H9 (cell line): ENCODE data around the gene PTBP2. TPM values are rescaled to one million over a fixed set of nuclear protein-coding genes. Genes with fewer than 3 reads are reported as not detected.

Experiments used
- DNase-seq: peaks from one replicate; pipeline ENCODE4 v3.0.0-alpha.2; 2017
- H2AFZ ChIP-seq: one replicate; pipeline ENCODE4 v1.6.1; 2013; ENCODE audit warnings: mild to moderate bottlenecking, low read length, control low read depth, moderate library complexity
- H2AK5ac ChIP-seq: 2 replicates; pipeline ENCODE4 v1.6.1; 2013; ENCODE audit warnings: low read length, control low read depth, mixed read lengths; ENCODE audit not compliant: insufficient read length
- H2BK120ac ChIP-seq: one replicate; pipeline ENCODE4 v1.6.1; 2013; ENCODE audit warnings: low read depth, mild to moderate bottlenecking, low read length, control low read depth, inconsistent platforms; ENCODE audit not compliant: poor library complexity, severe bottlenecking
- H2BK12ac ChIP-seq: 2 replicates; pipeline ENCODE4 v1.6.1; 2013; ENCODE audit warnings: low read length, control low read depth, mixed read lengths, low read depth; ENCODE audit not compliant: insufficient read length
- H2BK15ac ChIP-seq: 2 replicates; pipeline ENCODE4 v1.6.1; 2013; ENCODE audit warnings: low read depth, low read length, control low read depth
- H2BK20ac ChIP-seq: one replicate; pipeline ENCODE4 v1.6.1; 2013; ENCODE audit warnings: low read depth, mild to moderate bottlenecking, low read length, control low read depth, inconsistent platforms; ENCODE audit not compliant: poor library complexity, severe bottlenecking
- H2BK5ac ChIP-seq: 2 replicates; pipeline ENCODE4 v1.6.1; 2013; ENCODE audit warnings: low read length, control low read depth, mixed read lengths; ENCODE audit not compliant: insufficient read length
- H3K14ac ChIP-seq: 2 replicates; pipeline ENCODE4 v1.6.1; 2013; ENCODE audit warnings: low read length, control low read depth; ENCODE audit not compliant: insufficient read depth
- H3K18ac ChIP-seq: 2 replicates; pipeline ENCODE4 v1.6.1; 2013; ENCODE audit warnings: low read depth, mild to moderate bottlenecking, mixed read lengths, low read length, control low read depth; ENCODE audit not compliant: insufficient read length
- H3K23ac ChIP-seq: 2 replicates; pipeline ENCODE4 v1.6.1; 2013; ENCODE audit warnings: low read length, control low read depth, mixed read lengths, low read depth; ENCODE audit not compliant: insufficient read length
- H3K23me2 ChIP-seq: 2 replicates; pipeline ENCODE4 v1.6.1; 2013; ENCODE audit warnings: low read depth, mild to moderate bottlenecking, mixed read lengths, low read length, control low read depth; ENCODE audit not compliant: insufficient read length, poor library complexity, severe bottlenecking
- H3K27ac ChIP-seq: 2 replicates; pipeline ENCODE4 v1.5.1; 2013; ENCODE audit warnings: low read length, control low read depth, mixed read lengths, low read depth; ENCODE audit not compliant: insufficient read length
- H3K27me3 ChIP-seq: 2 replicates; pipeline ENCODE4 v1.6.1; 2013; ENCODE audit warnings: low read length, control low read depth, inconsistent platforms; ENCODE audit not compliant: insufficient read depth
- H3K4ac ChIP-seq: 2 replicates; pipeline ENCODE4 v1.6.1; 2013; ENCODE audit warnings: low read depth, mild to moderate bottlenecking, control low read depth, inconsistent platforms, low read length, moderate library complexity
- H3K4me1 ChIP-seq: 2 replicates; pipeline ENCODE4 v1.6.1; 2013; ENCODE audit warnings: low read length, control low read depth, inconsistent platforms; ENCODE audit not compliant: insufficient read depth
- H3K4me2 ChIP-seq: 2 replicates; pipeline ENCODE4 v1.6.1; 2013; ENCODE audit warnings: low read length, control low read depth, mixed read lengths; ENCODE audit not compliant: insufficient read length, insufficient read depth
- H3K56ac ChIP-seq: 2 replicates; pipeline ENCODE4 v1.6.1; 2013; ENCODE audit warnings: low read depth, mild to moderate bottlenecking, mixed read lengths, low read length, control low read depth; ENCODE audit not compliant: insufficient read length
- H3K79me1 ChIP-seq: 2 replicates; pipeline ENCODE4 v1.6.1; 2013; ENCODE audit warnings: low read depth, mild to moderate bottlenecking, moderate library complexity, low read length, control low read depth, inconsistent platforms; ENCODE audit not compliant: insufficient read depth, poor library complexity, severe bottlenecking
- H3K79me2 ChIP-seq: 2 replicates; pipeline ENCODE4 v1.6.1; 2013; ENCODE audit warnings: low read length, control low read depth, inconsistent platforms; ENCODE audit not compliant: insufficient read depth
- H3K9ac ChIP-seq: 2 replicates; pipeline ENCODE4 v1.6.1; 2013; ENCODE audit warnings: low read length, control low read depth, mixed read lengths; ENCODE audit not compliant: insufficient read length; ENCODE audit errors: extremely low read depth
- H3K9me3 ChIP-seq: one replicate; pipeline ENCODE4 v1.6.1; 2013; ENCODE audit warnings: low read depth, low read length, inconsistent platforms; ENCODE audit not compliant: control insufficient read depth
- H3T11ph ChIP-seq: one replicate; pipeline ENCODE4 v1.6.1; 2013; ENCODE audit warnings: mild to moderate bottlenecking, low read length, control low read depth, inconsistent platforms
- H4K20me1 ChIP-seq: one replicate; pipeline ENCODE4 v1.6.1; 2013; ENCODE audit not compliant: control insufficient read depth, insufficient read length, insufficient read depth
- H4K5ac ChIP-seq: 2 replicates; pipeline ENCODE4 v1.6.1; 2013; ENCODE audit warnings: low read depth, mild to moderate bottlenecking, mixed read lengths, low read length, control low read depth; ENCODE audit not compliant: insufficient read length
- H4K8ac ChIP-seq: replicated peaks from 2 replicates; pipeline ENCODE4 v1.6.1; 2013; ENCODE audit warnings: low read length, control low read depth, mixed read lengths, low read depth; ENCODE audit not compliant: insufficient read length
- H4K91ac ChIP-seq: 2 replicates; pipeline ENCODE4 v1.6.1; 2013; ENCODE audit warnings: low read depth, mild to moderate bottlenecking, moderate library complexity, mixed read lengths, low read length, control low read depth; ENCODE audit not compliant: insufficient read length
- H3K27ac Mint-ChIP-seq, 3 experiments: 2 replicates in 2 of 3; 3 replicates in 1 of 3; pipeline ENCODE4 v1.8.0; 2020 to 2021; ENCODE audit warnings: mixed read lengths in 3 of 3, mild to moderate bottlenecking in 1 of 3, moderate library complexity in 1 of 3
- H3K27me3 Mint-ChIP-seq: 2 replicates; pipeline ENCODE4 v1.8.0; 2021; ENCODE audit warnings: low read depth, mild to moderate bottlenecking, moderate library complexity, mixed read lengths
- H3K36me3 Mint-ChIP-seq, 3 experiments: 2 replicates in 2 of 3; 3 replicates in 1 of 3; pipeline ENCODE4 v1.8.0; 2020 to 2021; ENCODE audit warnings: low read depth in 3 of 3, mixed read lengths in 3 of 3; ENCODE audit not compliant: insufficient read depth in 1 of 3
- H3K4me1 Mint-ChIP-seq, 2 experiments: 2 replicates each; pipeline ENCODE4 v1.8.0; 2020; ENCODE audit warnings: mixed read lengths in 2 of 2
- H3K4me3 Mint-ChIP-seq, 2 experiments: 2 replicates in 1 of 2; 3 replicates in 1 of 2; pipeline ENCODE4 v1.8.0; 2020 to 2021; ENCODE audit warnings: mild to moderate bottlenecking in 2 of 2, mixed read lengths in 2 of 2, moderate library complexity in 1 of 2
- H3K9me3 Mint-ChIP-seq, 2 experiments: 2 replicates in 1 of 2; 3 replicates in 1 of 2; pipeline ENCODE4 v1.8.0; 2020; ENCODE audit warnings: mild to moderate bottlenecking in 2 of 2, mixed read lengths in 2 of 2, moderate library complexity in 1 of 2
- CTCF ChIP-seq: fragments of 200-600 bp; sonication (generic); conservative IDR thresholded peaks from 3 replicates; pipeline ENCODE4 v1.8.0; 2021; ENCODE audit warnings: antibody characterized with exemption, mild to moderate bottlenecking
- WGBS: extraction: QIAGEN DNeasy Blood & Tissue Kit; methylation state at CpG from one replicate; pipeline ENCODE4 v1.1.7; 2013; ENCODE audit warnings: missing lambda C conversion rate, low lambda C conversion rate, mixed read lengths; ENCODE audit not compliant: insufficient read length; ENCODE audit errors: extremely low coverage; 5-methylcytosine and 5-hydroxymethylcytosine counted together
- total RNA-seq: library from RNA; stranded (reverse); gene quantifications from 2 replicates; pipeline ENCODE4 v1.2.1, GENCODE V29; 2021

PTBP2 gene
- total RNA-seq, 1 experiment from 2014 or later, result 75.4 TPM

DNA sequence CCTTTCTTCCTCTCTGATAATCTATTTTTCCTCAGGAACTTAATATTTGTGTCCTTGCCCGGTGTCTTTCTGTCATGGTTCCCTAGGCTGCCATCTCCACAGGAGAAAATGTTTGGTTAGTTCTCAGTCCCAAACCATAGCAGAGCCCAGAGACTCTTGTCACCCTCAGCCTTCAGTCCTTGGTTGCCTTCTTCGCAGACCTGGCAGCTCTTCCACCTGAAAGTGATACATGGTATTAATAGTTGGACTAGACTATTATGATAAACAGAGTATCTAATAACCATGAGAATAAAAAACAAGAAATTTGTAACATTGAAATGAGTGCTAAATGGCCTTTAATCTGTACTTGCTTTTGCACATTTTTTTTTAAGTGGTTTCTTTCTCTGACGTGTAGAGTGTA is 26.5 kb downstream of the PTBP2 start:
- H3K4me1 ChIP-seq, result no peaks in the 10 kb centered on the region; the same call in 1 of the 2 replicates
- H2AK5ac ChIP-seq, result no peak overlapping the region
- no peak overlapping the region for H3K4me2 ChIP-seq
- H3K18ac ChIP-seq, result no peak overlapping the region
- no peak overlapping the region for H3K14ac ChIP-seq
- peaks cover 2% of the 10 kb centered on the region for H3K79me1 ChIP-seq
- WGBS, result no CpG with 5 or more reads among the region's 3 CpGs
- H3K23me2 ChIP-seq, result no peaks in the 10 kb centered on the region
- Mint-ChIP-seq H3K4me1 (peaks cover 29 to 33% of the 10 kb centered on the region in 2 experiments), H3K27ac (peak overlapping the region in 2 of 3 experiments; percentile 1 to 26; a peak in 2 of 7 replicates), H3K36me3 (peaks cover 32 to 47% (median 43%) of the 10 kb centered on the region in 3 experiments), H3K9me3 (peaks cover 0 to 5% of the 10 kb centered on the region in 2 experiments; a peak in 1 of 5 replicates), H3K4me3 (no peak overlapping the region), H3K27me3 (no peaks in the 10 kb centered on the region)
- H3K79me2 ChIP-seq, result peaks cover 25% of the 10 kb centered on the region; the same call in 1 of the 2 replicates
- no peak overlapping the region for H2BK5ac ChIP-seq
- no peak overlapping the region for H3T11ph ChIP-seq
- no peak overlapping the region for H2BK15ac ChIP-seq
- H4K8ac ChIP-seq, result no peak overlapping the region
- no peaks in the 10 kb centered on the region for H3K9me3 ChIP-seq
- no peak for TF ChIP-seq CTCF
- H3K56ac ChIP-seq, result no peak overlapping the region
- H3K9ac ChIP-seq, result no peak overlapping the region
- no peak overlapping the region for H2BK120ac ChIP-seq
- H2AFZ ChIP-seq, result no peak overlapping the region
- H2BK12ac ChIP-seq, result no peak overlapping the region
- H2BK20ac ChIP-seq, result no peak overlapping the region
- no peak overlapping the region for H4K5ac ChIP-seq
- no peaks in the 10 kb centered on the region for H3K27me3 ChIP-seq
- no peaks in the 10 kb centered on the region for H4K20me1 ChIP-seq
- no peak overlapping the region for H3K4ac ChIP-seq
- no peak overlapping the region for H4K91ac ChIP-seq
- H3K23ac ChIP-seq, result no peak overlapping the region
- DNase-seq, result no peak
- no peak overlapping the region for H3K27ac ChIP-seq
